GM18951 (cell line): ENCODE measurements around the gene ARSA.
"Not testable (repeated sequence)": the region's sequence is repeated elsewhere in the genome, so short reads cannot be mapped to it uniquely, and the experiment has no call there.

Source experiments
- POLR2A ChIP-seq: IDR thresholded peaks from 4 replicates; pipeline ENCODE4 v1.6.1; 2011; ENCODE audit warnings: mild to moderate bottlenecking; ENCODE audit not compliant: insufficient read length, insufficient read depth; ENCODE audit errors: extremely low read depth
- in situ Hi-C: fragments of 300-500 bp; cut with MboI; formaldehyde crosslinking; loops from one replicate; pipeline ENCODE4 v1.12.0; 2022; ENCODE audit warnings: low sequenced_read_pairs, mixed read lengths, inconsistent platforms; ENCODE audit not compliant: unreplicated experiment

Gene ARSA

GRCh38 chr22:50640857-50641647 is 13.1 kb upstream of the ARSA start:
- no peak for TF ChIP-seq POLR2A
- in situ Hi-C loops, result no loop called here

- in situ Hi-C loops, result not testable (repeated sequence)
Measured at GRCh38 chr22:50640296-50640695, 12.3 kb upstream of the ARSA start.

- TF ChIP-seq POLR2A, result no peak
- in situ Hi-C loops, result no loop called here
Measured at GRCh38 chr22:50635591-50635990, 7.6 kb upstream of the ARSA start.

DNA sequence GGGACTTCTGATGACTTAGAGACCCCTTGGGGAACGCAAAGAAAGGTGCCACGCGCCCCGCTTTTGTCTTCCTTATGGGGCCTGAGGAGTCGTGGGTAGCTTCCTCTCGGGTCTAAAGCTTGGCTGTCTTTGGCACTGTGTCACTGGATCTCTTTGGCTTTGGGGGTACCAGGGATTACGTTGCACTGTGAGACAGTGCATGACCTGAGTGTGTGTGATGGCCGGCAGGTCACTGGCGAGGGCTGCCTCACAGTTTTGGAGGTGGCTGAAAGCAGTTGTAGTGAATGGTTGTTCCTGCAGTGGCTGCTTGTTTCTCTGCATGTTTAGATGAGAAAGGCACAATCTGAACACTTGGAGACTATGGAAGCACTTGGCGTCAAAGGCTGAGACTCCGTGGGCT is 5.8 kb upstream of the ARSA start:
- no peak for TF ChIP-seq POLR2A
- in situ Hi-C loops, result no loop called here

DNA sequence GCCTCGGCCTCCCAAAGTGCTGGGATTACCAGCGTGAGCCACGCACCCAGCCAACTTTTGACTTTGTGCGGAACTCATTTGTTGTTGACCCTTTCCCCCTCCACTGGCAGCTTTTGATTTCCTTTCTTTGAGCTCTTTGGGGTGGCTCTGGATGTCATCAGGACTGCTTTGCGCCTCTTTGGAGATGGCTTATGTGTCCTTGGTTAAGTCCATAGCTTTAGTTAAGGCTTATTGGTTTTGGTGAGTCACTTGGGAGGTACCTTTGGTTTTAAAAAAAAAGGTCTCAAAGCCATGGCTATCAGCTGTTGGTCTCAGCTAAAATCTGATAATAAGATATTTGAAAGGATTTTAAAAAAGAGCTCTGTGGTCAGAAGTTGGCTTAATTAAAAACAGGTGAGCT is 5.1 kb upstream of the ARSA start:
- in situ Hi-C loops, result no loop called here
- TF ChIP-seq POLR2A, result no peak

GRCh38 chr22:50630376-50630775 is 2.4 kb upstream of the ARSA start:
- in situ Hi-C loops, result no loop called here

GRCh38 chr22:50628543-50629134 is 687 bp upstream of the ARSA start:
- in situ Hi-C loops, result no loop called here
- TF ChIP-seq POLR2A, result no peak

More at GRCh38 chr22:50630376-50630775, 2.4 kb upstream of the ARSA start:
- no peak for TF ChIP-seq POLR2A

- TF ChIP-seq POLR2A, result no peak
- in situ Hi-C loops, result no loop called here
Measured at GRCh38 chr22:50626850-50627641, 906 bp downstream of the ARSA start.

- no peak for TF ChIP-seq POLR2A
- in situ Hi-C loops, result no loop called here
Measured at GRCh38 chr22:50626314-50626849, 1.6 kb downstream of the ARSA start.

- no peak for TF ChIP-seq POLR2A
- in situ Hi-C loops, result no loop called here
Measured at GRCh38 chr22:50625568-50626313, 2.2 kb downstream of the ARSA start.

GRCh38 chr22:50625131-50625567 is 2.8 kb downstream of the ARSA start:
- in situ Hi-C loops, result no loop called here
- no peak for TF ChIP-seq POLR2A

GRCh38 chr22:50624347-50625130 is 3.4 kb downstream of the ARSA start:
- in situ Hi-C loops, result no loop called here
- TF ChIP-seq POLR2A, result no peak
